Neural crest cell (in vitro differentiated cells): Measurements from ENCODE around the gene KAT6B. TPM values are rescaled to one million over a fixed set of nuclear protein-coding genes. Genes with fewer than 3 reads are reported as not detected.
A peak's percentile ranks its signal among the peaks of the same experiment; 100 is the strongest.

Source experiments
- DNase-seq: peaks from one replicate; pipeline ENCODE4 v3.0.0; 2021; ENCODE audit warnings: low read depth, mixed read lengths, low spot score
- H3K27ac Mint-ChIP-seq: one replicate; pipeline ENCODE4 v1.8.0; 2021; ENCODE audit warnings: mild to moderate bottlenecking, mixed read lengths; ENCODE audit not compliant: unreplicated experiment
- H3K27me3 Mint-ChIP-seq: 2 replicates; pipeline ENCODE4 v1.8.0; 2021; ENCODE audit warnings: low read depth, mild to moderate bottlenecking, mixed read lengths
- H3K36me3 Mint-ChIP-seq: 2 replicates; pipeline ENCODE4 v1.8.0; 2021; ENCODE audit warnings: low read depth, mild to moderate bottlenecking, mixed read lengths
- H3K4me1 Mint-ChIP-seq: 2 replicates; pipeline ENCODE4 v1.8.0; 2021; ENCODE audit warnings: mixed read lengths
- H3K4me3 Mint-ChIP-seq: one replicate; pipeline ENCODE4 v1.8.0; 2021; ENCODE audit warnings: mild to moderate bottlenecking, mixed read lengths
- H3K9me3 Mint-ChIP-seq: 2 replicates; pipeline ENCODE4 v1.8.0; 2021; ENCODE audit warnings: mixed read lengths
- total RNA-seq: library from RNA; stranded (reverse); gene quantifications from 2 replicates; pipeline ENCODE4 v1.2.1, GENCODE V29; 2021
- TF ChIP-seq, protein P1 (sequence below): fragments of 200-600 bp; sonication (generic); conservative IDR thresholded peaks from 2 replicates; pipeline ENCODE4 v1.5.0; 2021; ENCODE audit warnings: antibody characterized with exemption, mild to moderate bottlenecking

The KAT6B gene
- total RNA-seq, 1 donor from 2014 or later = 34.2 TPM

DNA sequence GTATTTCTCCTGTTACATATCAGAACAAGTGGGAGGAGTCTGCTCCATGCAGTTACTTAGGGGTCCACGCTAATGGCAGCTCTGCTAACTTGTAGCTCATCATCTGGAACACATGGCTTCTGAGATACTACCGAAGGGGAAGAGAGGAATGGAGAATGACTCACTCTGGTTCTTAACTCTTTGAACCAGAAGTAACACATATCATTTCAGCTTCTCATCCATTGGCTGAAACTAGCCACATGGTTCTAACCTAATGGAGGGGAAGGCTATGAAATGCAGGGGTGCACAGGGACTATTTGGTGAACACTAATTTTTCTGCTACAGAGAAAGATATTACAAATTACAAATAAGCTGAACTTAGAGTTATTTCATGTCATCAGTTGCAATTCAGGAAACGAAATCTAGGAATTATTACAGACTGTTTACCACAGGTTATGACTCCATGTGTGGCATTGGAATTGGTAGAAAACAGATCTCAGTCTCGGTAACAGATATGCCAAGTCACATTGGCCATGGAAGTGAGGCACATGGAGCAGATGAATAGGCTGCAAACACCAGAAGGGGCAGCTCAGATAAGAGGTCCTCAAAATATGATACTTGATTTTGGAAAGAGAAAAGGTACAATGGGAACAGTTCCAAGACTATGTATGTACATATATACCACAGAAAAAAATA lies 9.4 kb upstream of the KAT6B start:
- no peak overlapping the region for H3K4me3 Mint-ChIP-seq
- DNase-seq = no peak
- peaks cover 4% of the 10 kb centered on the region for H3K4me1 Mint-ChIP-seq
- no peaks in the 10 kb centered on the region for H3K27me3 Mint-ChIP-seq
- TF ChIP-seq, protein P1, sequence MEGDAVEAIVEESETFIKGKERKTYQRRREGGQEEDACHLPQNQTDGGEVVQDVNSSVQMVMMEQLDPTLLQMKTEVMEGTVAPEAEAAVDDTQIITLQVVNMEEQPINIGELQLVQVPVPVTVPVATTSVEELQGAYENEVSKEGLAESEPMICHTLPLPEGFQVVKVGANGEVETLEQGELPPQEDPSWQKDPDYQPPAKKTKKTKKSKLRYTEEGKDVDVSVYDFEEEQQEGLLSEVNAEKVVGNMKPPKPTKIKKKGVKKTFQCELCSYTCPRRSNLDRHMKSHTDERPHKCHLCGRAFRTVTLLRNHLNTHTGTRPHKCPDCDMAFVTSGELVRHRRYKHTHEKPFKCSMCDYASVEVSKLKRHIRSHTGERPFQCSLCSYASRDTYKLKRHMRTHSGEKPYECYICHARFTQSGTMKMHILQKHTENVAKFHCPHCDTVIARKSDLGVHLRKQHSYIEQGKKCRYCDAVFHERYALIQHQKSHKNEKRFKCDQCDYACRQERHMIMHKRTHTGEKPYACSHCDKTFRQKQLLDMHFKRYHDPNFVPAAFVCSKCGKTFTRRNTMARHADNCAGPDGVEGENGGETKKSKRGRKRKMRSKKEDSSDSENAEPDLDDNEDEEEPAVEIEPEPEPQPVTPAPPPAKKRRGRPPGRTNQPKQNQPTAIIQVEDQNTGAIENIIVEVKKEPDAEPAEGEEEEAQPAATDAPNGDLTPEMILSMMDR = no peak
- peaks cover 9% of the 10 kb centered on the region for H3K9me3 Mint-ChIP-seq
- peaks cover 7% of the 10 kb centered on the region for H3K36me3 Mint-ChIP-seq
- no peak overlapping the region for H3K27ac Mint-ChIP-seq

DNA sequence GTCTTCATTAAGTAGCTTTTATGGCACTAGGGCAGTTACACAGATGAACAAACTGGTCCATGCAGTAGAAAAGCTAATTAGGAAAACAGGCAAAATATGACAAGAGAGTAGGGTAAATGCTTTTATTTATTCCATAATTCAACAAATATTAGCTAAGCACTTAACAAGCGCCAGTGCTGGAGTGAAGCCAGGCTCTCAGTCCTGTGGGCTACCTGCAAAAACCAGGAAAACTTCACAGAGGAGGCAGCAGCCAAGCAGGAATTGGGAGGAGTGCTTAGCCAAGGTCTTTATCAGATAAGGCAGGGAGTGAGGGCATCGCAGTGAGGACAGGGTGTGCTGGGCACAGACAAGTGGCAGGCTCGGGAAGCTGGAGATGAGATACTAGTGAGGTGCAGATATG lies 4.9 kb upstream of the KAT6B start:
- peaks cover 22% of the 10 kb centered on the region for H3K4me1 Mint-ChIP-seq
- peak overlapping the region; percentile 69 for H3K4me3 Mint-ChIP-seq
- H3K9me3 Mint-ChIP-seq = peaks cover 11% of the 10 kb centered on the region
- no peak for DNase-seq
- TF ChIP-seq, protein P1 = no peak
- H3K36me3 Mint-ChIP-seq = peaks cover 10% of the 10 kb centered on the region
- H3K27me3 Mint-ChIP-seq = peaks cover 5% of the 10 kb centered on the region
- no peak overlapping the region for H3K27ac Mint-ChIP-seq

DNA sequence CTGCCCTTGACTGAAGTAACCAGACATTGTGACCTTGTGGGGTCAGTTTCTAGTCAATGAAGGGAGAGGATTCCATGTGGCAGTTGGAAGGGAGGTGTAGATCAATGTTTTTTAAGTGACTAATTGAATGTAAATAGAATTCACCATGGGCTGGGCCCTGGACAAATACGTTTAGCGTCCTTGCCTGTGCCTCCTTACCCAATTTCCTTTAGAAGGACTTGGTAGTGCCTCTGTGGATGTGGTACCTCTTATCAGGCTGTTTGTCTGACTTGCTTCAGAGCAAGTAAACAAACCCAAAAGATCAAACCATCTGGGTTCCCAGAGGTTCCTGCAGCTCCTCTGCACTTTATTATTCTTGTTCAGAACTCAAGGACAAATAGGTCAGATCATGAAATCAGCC lies 4.3 kb upstream of the KAT6B start:
- H3K36me3 Mint-ChIP-seq = peaks cover 7% of the 10 kb centered on the region
- peak overlapping the region; percentile 77 for H3K4me3 Mint-ChIP-seq
- H3K9me3 Mint-ChIP-seq = peaks cover 7% of the 10 kb centered on the region
- H3K4me1 Mint-ChIP-seq = peaks cover 26% of the 10 kb centered on the region
- DNase-seq = no peak
- TF ChIP-seq, protein P1 = no peak
- no peak overlapping the region for H3K27ac Mint-ChIP-seq
- peaks cover 5% of the 10 kb centered on the region for H3K27me3 Mint-ChIP-seq

DNA sequence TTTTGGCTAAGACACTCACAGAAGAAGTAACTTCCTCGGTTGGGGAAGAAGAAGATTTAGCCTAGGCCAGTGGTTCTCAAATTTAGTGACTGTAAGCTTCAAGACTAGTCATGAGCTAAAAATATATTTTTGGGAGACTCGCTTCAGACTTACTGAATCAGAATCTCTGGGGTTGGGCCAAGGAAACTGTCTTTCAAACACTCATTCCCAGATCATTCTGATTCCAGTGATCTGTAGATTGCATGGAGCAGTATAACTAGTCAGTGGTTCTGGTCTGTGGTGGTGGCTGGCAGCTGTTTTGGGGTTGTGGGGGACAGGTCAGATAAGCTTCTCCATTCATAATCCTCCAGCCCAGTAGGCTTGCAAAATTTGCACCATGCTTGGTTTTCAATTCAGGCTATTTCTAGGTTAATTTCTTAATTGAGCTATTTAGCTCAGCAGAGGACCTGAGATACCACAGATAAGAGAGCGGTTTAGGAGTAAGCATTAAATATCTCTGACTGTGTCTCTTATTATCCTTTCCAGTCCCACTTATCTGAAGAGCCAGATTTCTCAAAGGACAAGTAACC lies 3.8 kb upstream of the KAT6B start:
- Mint-ChIP-seq H3K27ac (no peak overlapping the region), H3K9me3 (peaks cover 3% of the 10 kb centered on the region), H3K4me1 (peaks cover 31% of the 10 kb centered on the region), H3K36me3 (peaks cover 3% of the 10 kb centered on the region), H3K4me3 (peak overlapping the region; percentile 91), H3K27me3 (peaks cover 5% of the 10 kb centered on the region)
- DNase-seq = no peak
- TF ChIP-seq, protein P1 = no peak

DNA sequence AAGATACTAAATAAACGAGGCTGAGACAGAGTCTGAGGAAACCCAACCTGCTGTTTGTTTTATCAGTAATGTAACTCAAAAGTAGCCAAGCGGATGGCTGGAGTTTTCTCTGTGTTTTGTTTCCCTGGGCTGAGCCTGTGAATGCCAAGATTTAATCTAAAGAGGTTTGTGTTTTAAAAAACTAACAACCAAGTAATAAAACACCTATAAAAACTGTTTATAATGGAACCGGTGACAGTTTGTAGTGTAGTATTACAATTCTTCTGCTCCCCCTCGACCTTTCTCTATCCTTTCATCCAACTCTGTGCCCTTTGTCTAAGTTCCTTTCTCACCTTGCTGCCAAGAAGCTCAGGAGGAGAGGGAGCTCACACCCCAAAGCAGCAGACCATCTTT lies 2.6 kb upstream of the KAT6B start:
- DNase-seq = no peak
- H3K36me3 Mint-ChIP-seq = peaks cover 8% of the 10 kb centered on the region

More for the DNA sequence above, 2.6 kb upstream of the KAT6B start:
- H3K27ac Mint-ChIP-seq = no peak overlapping the region
- H3K4me3 Mint-ChIP-seq = peak overlapping the region; percentile 91
- H3K4me1 Mint-ChIP-seq = peaks cover 37% of the 10 kb centered on the region
- H3K9me3 Mint-ChIP-seq = peaks cover 3% of the 10 kb centered on the region
- peaks cover 5% of the 10 kb centered on the region for H3K27me3 Mint-ChIP-seq
- TF ChIP-seq, protein P1 = no peak
